Ishikawa (cell line): ENCODE results near the gene KLHL3.

Source experiments
- CEBPB ChIP-seq: IDR thresholded peaks from 2 replicates; pipeline ENCODE4 v1.6.1; 2012
- CREB1 ChIP-seq: IDR thresholded peaks from 2 replicates; pipeline ENCODE4 v1.6.1; 2012; ENCODE audit warnings: low read depth
- EGR1 ChIP-seq: IDR thresholded peaks from 2 replicates; pipeline ENCODE4 v1.6.1; 2012
- EP300 ChIP-seq: IDR thresholded peaks from 2 replicates; pipeline ENCODE4 v1.6.1; 2012; ENCODE audit warnings: borderline replicate concordance
- FOXM1 ChIP-seq: IDR thresholded peaks from 2 replicates; pipeline ENCODE4 v1.6.1; 2012; ENCODE audit warnings: low read depth, borderline replicate concordance
- MAX ChIP-seq: IDR thresholded peaks from 2 replicates; pipeline ENCODE4 v1.6.1; 2012
- NFIC ChIP-seq: IDR thresholded peaks from 2 replicates; pipeline ENCODE4 v1.6.1; 2012
- RAD21 ChIP-seq: IDR thresholded peaks from 2 replicates; pipeline ENCODE4 v1.6.1; 2012; ENCODE audit warnings: low read depth
- REST ChIP-seq: IDR thresholded peaks from 2 replicates; pipeline ENCODE4 v1.6.1; 2012; ENCODE audit warnings: low read depth, mild to moderate bottlenecking
- TAF1 ChIP-seq: IDR thresholded peaks from 2 replicates; pipeline ENCODE4 v1.6.1; 2012; ENCODE audit warnings: low read depth, mild to moderate bottlenecking
- TCF12 ChIP-seq: IDR thresholded peaks from 2 replicates; pipeline ENCODE4 v1.6.1; 2012; ENCODE audit warnings: low read depth
- TEAD4 ChIP-seq: IDR thresholded peaks from 2 replicates; pipeline ENCODE4 v1.6.1; 2012
- USF1 ChIP-seq: IDR thresholded peaks from 2 replicates; pipeline ENCODE4 v1.6.1; 2012
- YY1 ChIP-seq: IDR thresholded peaks from 2 replicates; pipeline ENCODE4 v1.6.1; 2012; ENCODE audit warnings: low read depth
- ZBTB7A ChIP-seq: IDR thresholded peaks from 2 replicates; pipeline ENCODE4 v1.6.1; 2012; ENCODE audit warnings: low read depth

KLHL3 gene

GRCh38 chr5:137604348-137605095, 131.4 kb downstream of the KLHL3 start:
- TF ChIP-seq EP300 (no peak), TAF1 (no peak), REST (no peak), NFIC (no peak), MAX (no peak), YY1 (no peak), ZBTB7A (no peak), FOXM1 (no peak), RAD21 (no peak), TEAD4 (no peak), EGR1 (no peak), CEBPB (no peak), USF1 (no peak), CREB1 (no peak), TCF12 (no peak)

GRCh38 chr5:137603891-137604290, 132.0 kb downstream of the KLHL3 start:
- TF ChIP-seq TCF12 (no peak), YY1 (no peak), TAF1 (no peak)

- TF ChIP-seq EGR1 = no peak
- TF ChIP-seq CEBPB = no peak
- TF ChIP-seq USF1 = no peak
- no peak for TF ChIP-seq RAD21
- no peak for TF ChIP-seq FOXM1
- TF ChIP-seq TEAD4 = no peak
- no peak for TF ChIP-seq YY1
- TF ChIP-seq ZBTB7A = no peak
- TF ChIP-seq EP300 = no peak
- no peak for TF ChIP-seq TAF1
- TF ChIP-seq REST = no peak
- no peak for TF ChIP-seq CREB1
- no peak for TF ChIP-seq MAX
Observed at GRCh38 chr5:137603356-137603755, 132.5 kb downstream of the KLHL3 start.

- TF ChIP-seq MAX (no peak), NFIC (no peak), FOXM1 (no peak), TCF12 (no peak), TEAD4 (no peak), CREB1 (no peak), YY1 (no peak), ZBTB7A (no peak), RAD21 (no peak), REST (no peak), USF1 (no peak), EGR1 (no peak), EP300 (no peak), CEBPB (no peak), TAF1 (no peak)
Observed at GRCh38 chr5:137602721-137603273, 133.1 kb downstream of the KLHL3 start.
